H9 (cell line): Measurements from ENCODE around the gene MMP15. TPM values are rescaled to one million over a fixed set of nuclear protein-coding genes. Genes with fewer than 3 reads are reported as not detected.

Experiments
- DNase-seq: peaks from one replicate; pipeline ENCODE4 v3.0.0-alpha.2; 2017
- H2AFZ ChIP-seq: one replicate; pipeline ENCODE4 v1.6.1; 2013; ENCODE audit warnings: mild to moderate bottlenecking, low read length, control low read depth, moderate library complexity
- H2AK5ac ChIP-seq: 2 replicates; pipeline ENCODE4 v1.6.1; 2013; ENCODE audit warnings: low read length, control low read depth, mixed read lengths; ENCODE audit not compliant: insufficient read length
- H2BK120ac ChIP-seq: one replicate; pipeline ENCODE4 v1.6.1; 2013; ENCODE audit warnings: low read depth, mild to moderate bottlenecking, low read length, control low read depth, inconsistent platforms; ENCODE audit not compliant: poor library complexity, severe bottlenecking
- H2BK12ac ChIP-seq: 2 replicates; pipeline ENCODE4 v1.6.1; 2013; ENCODE audit warnings: low read length, control low read depth, mixed read lengths, low read depth; ENCODE audit not compliant: insufficient read length
- H2BK15ac ChIP-seq: 2 replicates; pipeline ENCODE4 v1.6.1; 2013; ENCODE audit warnings: low read depth, low read length, control low read depth
- H2BK20ac ChIP-seq: one replicate; pipeline ENCODE4 v1.6.1; 2013; ENCODE audit warnings: low read depth, mild to moderate bottlenecking, low read length, control low read depth, inconsistent platforms; ENCODE audit not compliant: poor library complexity, severe bottlenecking
- H2BK5ac ChIP-seq: 2 replicates; pipeline ENCODE4 v1.6.1; 2013; ENCODE audit warnings: low read length, control low read depth, mixed read lengths; ENCODE audit not compliant: insufficient read length
- H3K14ac ChIP-seq: 2 replicates; pipeline ENCODE4 v1.6.1; 2013; ENCODE audit warnings: low read length, control low read depth; ENCODE audit not compliant: insufficient read depth
- H3K18ac ChIP-seq: 2 replicates; pipeline ENCODE4 v1.6.1; 2013; ENCODE audit warnings: low read depth, mild to moderate bottlenecking, mixed read lengths, low read length, control low read depth; ENCODE audit not compliant: insufficient read length
- H3K23ac ChIP-seq: 2 replicates; pipeline ENCODE4 v1.6.1; 2013; ENCODE audit warnings: low read length, control low read depth, mixed read lengths, low read depth; ENCODE audit not compliant: insufficient read length
- H3K23me2 ChIP-seq: 2 replicates; pipeline ENCODE4 v1.6.1; 2013; ENCODE audit warnings: low read depth, mild to moderate bottlenecking, mixed read lengths, low read length, control low read depth; ENCODE audit not compliant: insufficient read length, poor library complexity, severe bottlenecking
- H3K27ac ChIP-seq: 2 replicates; pipeline ENCODE4 v1.5.1; 2013; ENCODE audit warnings: low read length, control low read depth, mixed read lengths, low read depth; ENCODE audit not compliant: insufficient read length
- H3K27me3 ChIP-seq: 2 replicates; pipeline ENCODE4 v1.6.1; 2013; ENCODE audit warnings: low read length, control low read depth, inconsistent platforms; ENCODE audit not compliant: insufficient read depth
- H3K4ac ChIP-seq: 2 replicates; pipeline ENCODE4 v1.6.1; 2013; ENCODE audit warnings: low read depth, mild to moderate bottlenecking, control low read depth, inconsistent platforms, low read length, moderate library complexity
- H3K4me1 ChIP-seq: 2 replicates; pipeline ENCODE4 v1.6.1; 2013; ENCODE audit warnings: low read length, control low read depth, inconsistent platforms; ENCODE audit not compliant: insufficient read depth
- H3K4me2 ChIP-seq: 2 replicates; pipeline ENCODE4 v1.6.1; 2013; ENCODE audit warnings: low read length, control low read depth, mixed read lengths; ENCODE audit not compliant: insufficient read length, insufficient read depth
- H3K56ac ChIP-seq: 2 replicates; pipeline ENCODE4 v1.6.1; 2013; ENCODE audit warnings: low read depth, mild to moderate bottlenecking, mixed read lengths, low read length, control low read depth; ENCODE audit not compliant: insufficient read length
- H3K79me1 ChIP-seq: 2 replicates; pipeline ENCODE4 v1.6.1; 2013; ENCODE audit warnings: low read depth, mild to moderate bottlenecking, moderate library complexity, low read length, control low read depth, inconsistent platforms; ENCODE audit not compliant: insufficient read depth, poor library complexity, severe bottlenecking
- H3K79me2 ChIP-seq: 2 replicates; pipeline ENCODE4 v1.6.1; 2013; ENCODE audit warnings: low read length, control low read depth, inconsistent platforms; ENCODE audit not compliant: insufficient read depth
- H3K9ac ChIP-seq: 2 replicates; pipeline ENCODE4 v1.6.1; 2013; ENCODE audit warnings: low read length, control low read depth, mixed read lengths; ENCODE audit not compliant: insufficient read length; ENCODE audit errors: extremely low read depth
- H3K9me3 ChIP-seq: one replicate; pipeline ENCODE4 v1.6.1; 2013; ENCODE audit warnings: low read depth, low read length, inconsistent platforms; ENCODE audit not compliant: control insufficient read depth
- H3T11ph ChIP-seq: one replicate; pipeline ENCODE4 v1.6.1; 2013; ENCODE audit warnings: mild to moderate bottlenecking, low read length, control low read depth, inconsistent platforms
- H4K20me1 ChIP-seq: one replicate; pipeline ENCODE4 v1.6.1; 2013; ENCODE audit not compliant: control insufficient read depth, insufficient read length, insufficient read depth
- H4K5ac ChIP-seq: 2 replicates; pipeline ENCODE4 v1.6.1; 2013; ENCODE audit warnings: low read depth, mild to moderate bottlenecking, mixed read lengths, low read length, control low read depth; ENCODE audit not compliant: insufficient read length
- H4K8ac ChIP-seq: replicated peaks from 2 replicates; pipeline ENCODE4 v1.6.1; 2013; ENCODE audit warnings: low read length, control low read depth, mixed read lengths, low read depth; ENCODE audit not compliant: insufficient read length
- H4K91ac ChIP-seq: 2 replicates; pipeline ENCODE4 v1.6.1; 2013; ENCODE audit warnings: low read depth, mild to moderate bottlenecking, moderate library complexity, mixed read lengths, low read length, control low read depth; ENCODE audit not compliant: insufficient read length
- H3K27ac Mint-ChIP-seq, 3 experiments: 2 replicates in 2 of 3; 3 replicates in 1 of 3; pipeline ENCODE4 v1.8.0; 2020 to 2021; ENCODE audit warnings: mixed read lengths in 3 of 3, mild to moderate bottlenecking in 1 of 3, moderate library complexity in 1 of 3
- H3K27me3 Mint-ChIP-seq: 2 replicates; pipeline ENCODE4 v1.8.0; 2021; ENCODE audit warnings: low read depth, mild to moderate bottlenecking, moderate library complexity, mixed read lengths
- H3K36me3 Mint-ChIP-seq, 3 experiments: 2 replicates in 2 of 3; 3 replicates in 1 of 3; pipeline ENCODE4 v1.8.0; 2020 to 2021; ENCODE audit warnings: low read depth in 3 of 3, mixed read lengths in 3 of 3; ENCODE audit not compliant: insufficient read depth in 1 of 3
- H3K4me1 Mint-ChIP-seq, 2 experiments: 2 replicates each; pipeline ENCODE4 v1.8.0; 2020; ENCODE audit warnings: mixed read lengths in 2 of 2
- H3K4me3 Mint-ChIP-seq, 2 experiments: 2 replicates in 1 of 2; 3 replicates in 1 of 2; pipeline ENCODE4 v1.8.0; 2020 to 2021; ENCODE audit warnings: mild to moderate bottlenecking in 2 of 2, mixed read lengths in 2 of 2, moderate library complexity in 1 of 2
- H3K9me3 Mint-ChIP-seq, 2 experiments: 2 replicates in 1 of 2; 3 replicates in 1 of 2; pipeline ENCODE4 v1.8.0; 2020; ENCODE audit warnings: mild to moderate bottlenecking in 2 of 2, mixed read lengths in 2 of 2, moderate library complexity in 1 of 2
- CTCF ChIP-seq: fragments of 200-600 bp; sonication (generic); conservative IDR thresholded peaks from 3 replicates; pipeline ENCODE4 v1.8.0; 2021; ENCODE audit warnings: antibody characterized with exemption, mild to moderate bottlenecking
- WGBS: extraction: QIAGEN DNeasy Blood & Tissue Kit; methylation state at CpG from one replicate; pipeline ENCODE4 v1.1.7; 2013; ENCODE audit warnings: missing lambda C conversion rate, low lambda C conversion rate, mixed read lengths; ENCODE audit not compliant: insufficient read length; ENCODE audit errors: extremely low coverage; 5-methylcytosine and 5-hydroxymethylcytosine counted together
- total RNA-seq: library from RNA; stranded (reverse); gene quantifications from 2 replicates; pipeline ENCODE4 v1.2.1, GENCODE V29; 2021

The MMP15 gene
- total RNA-seq, 1 experiment from 2014 or later = 32.9 TPM

- peaks cover 3% of the 10 kb centered on the region; the same call in 1 of the 2 replicates for H3K27me3 Mint-ChIP-seq
- no peak overlapping the region for H3K4me2 ChIP-seq
These were observed 22.2 kb downstream of the MMP15 start for GRCh38 chr16:58047557-58048348.

More at GRCh38 chr16:58047557-58048348, 22.2 kb downstream of the MMP15 start:
- no peak overlapping the region for H4K91ac ChIP-seq
- H3K18ac ChIP-seq = no peak overlapping the region
- no peak overlapping the region for H2BK5ac ChIP-seq
- Mint-ChIP-seq H3K36me3 (peaks cover 1 to 27% (median 12%) of the 10 kb centered on the region in 3 experiments), H3K27ac (peak overlapping the region; percentile 35 to 81 (median 55); a peak in 3 of 7 replicates), H3K4me3 (no peak overlapping the region), H3K4me1 (peaks cover 8 to 25% of the 10 kb centered on the region in 2 experiments), H3K9me3 (peaks cover 6 to 7% of the 10 kb centered on the region in 2 experiments; a peak in 4 of 5 replicates)
- H3T11ph ChIP-seq = no peak overlapping the region
- no peaks in the 10 kb centered on the region for H3K27me3 ChIP-seq
- no peak overlapping the region for H2BK20ac ChIP-seq
- WGBS = no CpG with 5 or more reads among the region's 19 CpGs
- no peak overlapping the region for H4K8ac ChIP-seq
- no peak overlapping the region for H2BK15ac ChIP-seq
- H3K79me2 ChIP-seq = no peaks in the 10 kb centered on the region
- peak overlapping the region; percentile 65; the same call in 1 of the 2 replicates for H3K14ac ChIP-seq
- no peak overlapping the region for H3K4ac ChIP-seq
- no peaks in the 10 kb centered on the region for H3K9me3 ChIP-seq
- H3K79me1 ChIP-seq = no peaks in the 10 kb centered on the region
- H3K23ac ChIP-seq = no peak overlapping the region
- no peak overlapping the region for H2AK5ac ChIP-seq
- no peak overlapping the region for H2BK120ac ChIP-seq
- no peaks in the 10 kb centered on the region for H3K23me2 ChIP-seq
- no peak overlapping the region for H3K56ac ChIP-seq
- H4K20me1 ChIP-seq = no peaks in the 10 kb centered on the region
- H3K27ac ChIP-seq = no peak overlapping the region
- no peak for TF ChIP-seq CTCF
- H2BK12ac ChIP-seq = no peak overlapping the region
- DNase-seq = peak; percentile 61
- no peak overlapping the region for H2AFZ ChIP-seq
- H3K4me1 ChIP-seq = no peaks in the 10 kb centered on the region; the same call in 1 of the 2 replicates
- H3K9ac ChIP-seq = no peak overlapping the region
- H4K5ac ChIP-seq = no peak overlapping the region
